SK-N-MC (cell line): Measurements from ENCODE around the gene NUDT6.

Experiments used
- EZH2 ChIP-seq: fragments of 200-600 bp; sonication (generic); IDR thresholded peaks from one replicate; pipeline ENCODE4 v1.6.1; 2017; ENCODE audit warnings: antibody characterized with exemption
- POLR2AphosphoS5 ChIP-seq: IDR thresholded peaks from 2 replicates; pipeline ENCODE4 v1.6.1; 2012; ENCODE audit warnings: mild to moderate bottlenecking, low read depth, low read length, borderline replicate concordance

GRCh38 chr4:122845760-122846159 is 76.6 kb downstream of the NUDT6 start:
- TF ChIP-seq POLR2AphosphoS5 (no peak), EZH2 (no peak)
